ENCODE measurements around the gene RBM48. TPM values are rescaled to one million over a fixed set of nuclear protein-coding genes. Genes with fewer than 3 reads are reported as not detected.

The RBM48 gene
- total RNA-seq, 1 donor from 2014 or later, result 22.8 TPM

DNA sequence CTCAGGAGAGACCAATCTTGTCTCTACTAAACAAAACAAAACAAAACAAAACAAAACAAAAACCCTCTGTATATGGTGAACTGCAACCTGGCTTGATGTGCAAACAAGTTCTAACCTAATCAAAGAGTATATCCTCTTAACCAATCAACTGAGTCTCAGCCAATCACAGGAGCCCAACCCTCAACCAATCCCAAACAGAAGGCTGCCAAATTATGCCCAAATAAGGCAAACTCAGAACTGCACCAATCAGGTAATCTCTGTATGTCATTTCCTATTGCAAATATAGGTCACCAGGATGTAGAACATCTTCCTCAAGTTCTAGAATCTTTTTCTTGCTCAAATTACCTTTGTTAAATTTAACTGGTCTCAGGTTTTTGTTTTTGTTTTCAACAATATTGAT is 56.4 kb downstream of the RBM48 start:
- H4K20me1 ChIP-seq (ENCODE audit: low read depth), result peaks cover 80% of the 10 kb centered on the region
- H3K4me3 ChIP-seq, result no peak overlapping the region
- H3K9me3 ChIP-seq (ENCODE audit: low read depth), result no peaks in the 10 kb centered on the region
- peaks cover 2% of the 10 kb centered on the region for H3K27me3 Mint-ChIP-seq (ENCODE audit: insufficient read depth, low read depth)
- peaks cover 18% of the 10 kb centered on the region for H3K36me3 Mint-ChIP-seq
- H3K4me1 Mint-ChIP-seq, result peaks cover 16% of the 10 kb centered on the region
- no peak overlapping the region for H3K27ac Mint-ChIP-seq
- H3K4me2 ChIP-seq, result no peak overlapping the region
- no peaks in the 10 kb centered on the region for H3K36me3 ChIP-seq
- no peaks in the 10 kb centered on the region for H3K27me3 ChIP-seq
- peaks cover 6% of the 10 kb centered on the region for H3K9me3 Mint-ChIP-seq
- no peak overlapping the region for H3K4me3 Mint-ChIP-seq
- H3K9ac ChIP-seq, result no peak overlapping the region
- no peaks in the 10 kb centered on the region for H3F3A ChIP-seq (ENCODE audit: low read depth)
- peaks cover 8% of the 10 kb centered on the region for H3K4me1 ChIP-seq
- H3K27ac ChIP-seq, result no peak overlapping the region
- TF ChIP-seq CTCF (IDR thresholded peaks at IDR 0.05) (no peak), EZH2 (IDR thresholded peaks at IDR 0.05) (no peak)
- no peak overlapping the region for H2AFZ ChIP-seq (replicated peaks)
- no peak for DNase-seq (ENCODE audit: low spot score)
- H3K79me2 ChIP-seq (ENCODE audit: low read depth), result peaks cover 99% of the 10 kb centered on the region

GRCh38 chr7:92586403-92586802 is 57.8 kb downstream of the RBM48 start:
- no peak overlapping the region for H3K9ac ChIP-seq
- Mint-ChIP-seq H3K4me3 (no peak overlapping the region), H3K27ac (no peak overlapping the region), H3K9me3 (peaks cover 6% of the 10 kb centered on the region), H3K27me3 (ENCODE audit: insufficient read depth, low read depth) (peaks cover 5% of the 10 kb centered on the region), H3K36me3 (peaks cover 13% of the 10 kb centered on the region), H3K4me1 (peaks cover 16% of the 10 kb centered on the region)
- H3F3A ChIP-seq (ENCODE audit: low read depth), result no peaks in the 10 kb centered on the region
- DNase-seq (ENCODE audit: low spot score), result no peak
- no peak overlapping the region for H2AFZ ChIP-seq (replicated peaks)
- no peak overlapping the region for H3K4me3 ChIP-seq
- no peak overlapping the region for H3K27ac ChIP-seq
- no peaks in the 10 kb centered on the region for H3K9me3 ChIP-seq (ENCODE audit: low read depth)
- no peak overlapping the region for H3K4me2 ChIP-seq
- H3K36me3 ChIP-seq, result no peaks in the 10 kb centered on the region
- peaks cover 12% of the 10 kb centered on the region for H3K27me3 ChIP-seq
- peaks cover 68% of the 10 kb centered on the region for H4K20me1 ChIP-seq (ENCODE audit: low read depth)
- peaks cover 85% of the 10 kb centered on the region for H3K79me2 ChIP-seq (ENCODE audit: low read depth)
- H3K4me1 ChIP-seq, result peaks cover 8% of the 10 kb centered on the region
- TF ChIP-seq EZH2phosphoT487 (IDR thresholded peaks at IDR 0.05) (no peak), EZH2 (IDR thresholded peaks at IDR 0.05) (no peak), CTCF (IDR thresholded peaks at IDR 0.05) (no peak)

DNA sequence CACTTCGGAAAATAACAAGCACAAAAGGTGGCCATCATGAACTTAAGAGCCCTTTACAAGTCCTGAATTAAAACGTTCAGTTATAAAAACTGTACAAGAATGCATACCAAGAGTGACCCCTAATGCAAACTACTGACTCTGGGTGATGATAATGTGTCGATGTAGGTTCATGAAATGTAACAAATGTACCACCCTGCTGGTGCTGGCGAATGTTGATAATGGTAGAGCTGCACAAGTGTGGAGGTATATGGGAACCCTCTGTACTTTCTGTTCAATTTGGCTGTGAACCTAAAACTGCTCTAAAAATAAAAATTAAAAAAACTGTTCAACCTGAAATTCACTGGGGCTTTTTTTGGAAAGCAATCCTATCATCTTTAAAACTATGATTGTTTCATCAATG is 58.2 kb downstream of the RBM48 start:
- Mint-ChIP-seq H3K27ac (no peak overlapping the region), H3K36me3 (peaks cover 13% of the 10 kb centered on the region), H3K9me3 (peaks cover 6% of the 10 kb centered on the region), H3K4me3 (no peak overlapping the region), H3K4me1 (peaks cover 16% of the 10 kb centered on the region), H3K27me3 (ENCODE audit: insufficient read depth, low read depth) (peaks cover 5% of the 10 kb centered on the region)
- Histone ChIP-seq H2AFZ (replicated peaks) (no peak overlapping the region), H3K36me3 (no peaks in the 10 kb centered on the region), H3F3A (ENCODE audit: low read depth) (no peaks in the 10 kb centered on the region), H3K9ac (no peak overlapping the region), H4K20me1 (ENCODE audit: low read depth) (peaks cover 63% of the 10 kb centered on the region), H3K27me3 (peaks cover 16% of the 10 kb centered on the region), H3K4me1 (peaks cover 8% of the 10 kb centered on the region), H3K79me2 (ENCODE audit: low read depth) (peaks cover 80% of the 10 kb centered on the region), H3K9me3 (ENCODE audit: low read depth) (no peaks in the 10 kb centered on the region), H3K27ac (no peak overlapping the region), H3K4me2 (no peak overlapping the region), H3K4me3 (no peak overlapping the region)
- TF ChIP-seq EZH2 (IDR thresholded peaks at IDR 0.05), result no peak
- no peak for TF ChIP-seq EZH2phosphoT487 (IDR thresholded peaks at IDR 0.05)
- TF ChIP-seq CTCF (IDR thresholded peaks at IDR 0.05), result no peak
- no peak for DNase-seq (ENCODE audit: low spot score)

Other genes starting within 250 kb of the RBM48 start
- 46.8 and 56.5 TPM in 2 replicates for gene GATAD1, start 81.3 kb upstream of the RBM48 start, total RNA-seq (ENCODE audit: low replicate concordance)
- gene ERVW-1, start 50.8 kb upstream of the RBM48 start, total RNA-seq (ENCODE audit: low replicate concordance), result not detected in 2 replicates
- 34.3 and 67.6 TPM in 2 replicates for gene PEX1, start 275 bp upstream of the RBM48 start, total RNA-seq (ENCODE audit: low replicate concordance)
- gene FAM133B, start 61.6 kb downstream of the RBM48 start, total RNA-seq (ENCODE audit: low replicate concordance), result 47.5 and 69.9 TPM in 2 replicates

Data from neural progenitor cell (in vitro differentiated cells).